ENCODE data around the gene SMCO1.

Gene SMCO1

GRCh38 chr3:196506687-196507086, 8.5 kb downstream of the SMCO1 start:
- H3K27ac ChIP-seq = no peak overlapping the region
- TF ChIP-seq CTCF (conservative IDR thresholded peaks at IDR 0.05) = no peak

DNA sequence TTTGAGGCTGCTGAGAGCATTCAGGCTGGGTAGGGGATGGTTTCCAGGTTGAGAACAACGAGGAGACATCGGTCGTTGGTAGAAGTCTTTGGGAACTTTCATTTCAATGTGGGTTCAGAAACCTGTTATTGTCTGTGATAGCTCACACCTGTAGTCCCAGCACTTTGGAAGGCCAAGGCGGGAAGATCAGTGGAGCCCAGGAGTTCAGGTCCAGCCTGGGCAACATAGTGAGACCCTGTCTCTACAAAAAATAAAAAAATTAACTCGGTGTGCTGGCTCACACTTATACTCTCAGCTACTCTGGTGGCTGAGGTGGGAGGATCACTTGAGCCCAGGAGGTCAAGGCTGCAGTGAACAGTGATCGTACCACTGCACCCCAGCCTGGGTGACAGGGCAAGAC, 10.6 kb downstream of the SMCO1 start:
- TF ChIP-seq CTCF (conservative IDR thresholded peaks at IDR 0.05) = no peak
- H3K27ac ChIP-seq = no peak overlapping the region; the same call in 1 of the 2 replicates

GRCh38 chr3:196504077-196504398, 11.1 kb downstream of the SMCO1 start:
- peak overlapping the region; percentile 92 for H3K27ac ChIP-seq

DNA sequence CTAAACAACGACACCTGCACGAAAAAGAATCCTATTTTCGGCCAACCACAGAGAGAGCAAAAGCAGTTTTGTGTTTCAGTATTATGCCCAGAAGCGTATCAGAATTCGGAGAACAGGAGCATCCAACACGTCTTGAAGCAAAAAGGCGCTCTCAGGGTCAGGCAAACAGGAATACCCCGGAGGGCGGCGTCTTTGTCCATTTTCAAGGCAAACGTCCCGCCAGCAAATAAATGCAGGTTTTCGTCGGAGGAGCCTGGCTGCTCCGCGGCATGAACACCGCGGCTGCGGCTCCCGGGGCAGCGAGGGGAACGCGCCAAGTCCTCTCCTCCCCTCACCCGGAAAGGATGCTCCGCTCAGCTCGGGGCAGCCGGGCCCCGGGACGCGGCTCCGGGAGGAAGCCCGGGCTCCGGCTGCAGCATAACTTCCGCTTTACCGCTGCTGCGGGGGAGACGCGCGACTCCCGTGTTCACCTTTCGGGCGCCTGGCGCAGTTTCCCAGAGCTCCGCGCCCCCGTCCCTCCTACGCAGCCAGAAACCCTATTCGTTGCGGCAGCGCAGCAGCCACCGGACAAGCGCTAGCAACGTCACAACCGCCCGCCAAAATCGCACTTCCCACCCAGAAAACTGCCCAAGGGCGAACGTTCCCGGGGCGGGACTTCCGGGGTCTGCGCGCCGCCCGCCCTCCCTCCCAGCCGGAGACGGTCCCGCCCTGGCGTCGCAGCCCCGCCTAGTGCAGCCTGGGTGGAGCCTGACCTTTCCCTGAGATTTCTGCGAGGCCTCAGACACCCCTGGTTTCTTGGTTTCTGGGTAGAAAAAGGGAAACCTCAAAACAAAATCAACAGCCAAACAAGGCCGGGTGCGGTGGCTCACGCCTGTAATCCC, 11.7 kb downstream of the SMCO1 start, which contains the start of gene RNF168:
Gene RNF168, minus strand, starts transcription at position 573 of the 881 bp plus-strand sequence. CDS start 595 bp downstream, outside the sequence.
- H3K27ac ChIP-seq = peak within 1 kb of the TSS; percentile 92
- no peak for TF ChIP-seq CTCF (conservative IDR thresholded peaks at IDR 0.05)

- H3K27ac ChIP-seq = peak overlapping the region; percentile 92
- TF ChIP-seq CTCF (conservative IDR thresholded peaks at IDR 0.05) = peak; percentile 13; the same call in 1 of the 2 replicates
Measured at GRCh38 chr3:196502775-196503195, 12.4 kb downstream of the SMCO1 start.

DNA sequence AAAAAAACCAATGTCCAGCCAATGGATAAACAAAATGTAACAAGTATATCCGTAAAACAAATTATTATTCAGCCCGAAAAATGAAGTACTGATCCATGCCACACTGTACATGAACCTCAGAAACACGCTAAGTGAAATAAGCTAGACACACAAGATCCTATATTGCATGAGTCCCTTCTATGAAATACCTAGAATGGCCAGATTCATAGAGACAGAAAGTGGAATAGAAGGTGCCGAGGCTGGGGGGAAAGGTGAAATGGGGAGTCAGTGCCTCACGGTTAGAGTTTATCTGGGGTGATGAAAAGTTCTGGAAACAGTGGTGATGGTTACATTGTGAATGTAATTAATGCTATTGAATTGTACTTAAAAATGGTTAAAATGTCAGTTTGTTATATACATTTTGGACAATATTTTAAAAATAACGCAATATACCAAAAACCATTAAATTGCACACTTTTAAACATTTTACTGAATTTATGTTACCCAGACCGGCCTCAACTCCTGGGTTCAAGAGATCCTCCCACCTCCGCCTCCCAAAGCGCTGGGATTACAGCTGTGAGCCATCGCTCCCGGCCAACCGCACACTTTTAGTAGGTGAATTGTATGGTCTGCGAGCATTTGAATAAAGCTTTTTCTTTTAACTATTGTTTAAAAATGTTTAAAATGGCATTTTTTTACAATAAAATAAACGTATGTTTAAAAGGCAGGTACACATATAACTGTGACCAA, 13.7 kb downstream of the SMCO1 start:
- no peak for TF ChIP-seq CTCF (conservative IDR thresholded peaks at IDR 0.05)
- H3K27ac ChIP-seq = peak overlapping the region; percentile 92

DNA sequence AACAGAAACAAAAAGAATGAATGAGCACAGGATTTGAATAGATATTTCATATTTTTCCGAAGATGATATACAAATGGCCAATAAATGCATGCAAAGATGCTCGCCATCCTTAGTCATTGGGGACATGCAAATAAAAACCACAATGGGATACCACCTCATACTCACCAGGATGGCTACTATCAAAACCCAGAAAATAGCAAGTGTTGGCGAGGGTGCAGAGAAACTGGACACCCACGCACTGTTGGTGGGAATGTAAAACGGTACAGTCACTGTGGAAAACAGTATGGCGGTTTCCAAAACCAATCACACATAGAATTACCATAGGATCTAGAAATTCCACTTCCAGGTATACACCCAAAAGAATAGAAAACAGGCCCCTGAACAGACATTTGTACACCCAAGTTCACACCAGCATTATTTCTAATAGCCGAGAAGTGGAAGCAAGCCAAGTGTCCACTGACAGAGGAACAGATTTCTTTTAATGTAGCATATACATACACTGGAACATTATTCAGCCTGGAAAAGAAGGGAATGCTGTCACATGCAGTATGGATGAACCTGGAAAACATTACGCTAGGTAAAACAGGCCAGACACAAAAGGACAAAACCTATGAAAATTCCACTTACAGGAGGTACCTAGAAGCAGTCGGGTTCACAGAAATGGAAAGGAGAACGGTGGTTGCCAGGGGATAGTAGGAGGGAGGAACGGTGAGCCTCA, 15.2 kb downstream of the SMCO1 start:
- peak overlapping the region; percentile 92 for H3K27ac ChIP-seq
- TF ChIP-seq CTCF (conservative IDR thresholded peaks at IDR 0.05) = no peak

Data from VCaP (cell line).